ENCODE measurements around the gene AVP.

GRCh38 chr20:3040086-3040485 is 44.4 kb downstream of the AVP start:
- TF ChIP-seq SP1 (IDR thresholded peaks at IDR 0.05) (no peak), CTBP1 (IDR thresholded peaks at IDR 0.05; ENCODE audit: borderline replicate concordance) (no peak), HDGF (IDR thresholded peaks at IDR 0.05; ENCODE audit: borderline replicate concordance) (no peak), NFRKB (IDR thresholded peaks at IDR 0.05) (no peak)

All from HEK293T (cell line).